ENCODE data around the gene IL17RE.
"Not testable (repeated sequence)": the region's sequence is repeated elsewhere in the genome, so short reads cannot be mapped to it uniquely, and the experiment has no call there.

DNA sequence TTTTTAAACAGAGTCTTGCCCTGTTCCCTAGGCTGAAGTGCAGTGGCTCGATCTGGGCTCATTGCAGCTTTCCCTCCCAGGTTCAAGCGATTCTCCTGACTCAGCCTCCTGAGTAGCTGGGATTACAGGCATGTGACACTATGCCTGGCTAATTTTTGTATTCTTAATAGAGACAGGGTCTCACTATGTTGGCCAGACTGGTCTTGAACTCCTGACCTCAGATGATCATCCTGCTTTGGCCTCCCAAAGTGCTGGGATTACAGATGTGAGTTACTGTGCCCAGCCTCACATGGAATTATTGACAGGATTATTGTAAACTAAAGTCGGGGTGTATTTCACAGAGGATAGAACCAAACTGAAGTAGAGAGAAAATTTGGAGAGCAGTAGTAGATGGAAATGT is 6.9 kb upstream of the IL17RE start:
- TF ChIP-seq, protein P1, sequence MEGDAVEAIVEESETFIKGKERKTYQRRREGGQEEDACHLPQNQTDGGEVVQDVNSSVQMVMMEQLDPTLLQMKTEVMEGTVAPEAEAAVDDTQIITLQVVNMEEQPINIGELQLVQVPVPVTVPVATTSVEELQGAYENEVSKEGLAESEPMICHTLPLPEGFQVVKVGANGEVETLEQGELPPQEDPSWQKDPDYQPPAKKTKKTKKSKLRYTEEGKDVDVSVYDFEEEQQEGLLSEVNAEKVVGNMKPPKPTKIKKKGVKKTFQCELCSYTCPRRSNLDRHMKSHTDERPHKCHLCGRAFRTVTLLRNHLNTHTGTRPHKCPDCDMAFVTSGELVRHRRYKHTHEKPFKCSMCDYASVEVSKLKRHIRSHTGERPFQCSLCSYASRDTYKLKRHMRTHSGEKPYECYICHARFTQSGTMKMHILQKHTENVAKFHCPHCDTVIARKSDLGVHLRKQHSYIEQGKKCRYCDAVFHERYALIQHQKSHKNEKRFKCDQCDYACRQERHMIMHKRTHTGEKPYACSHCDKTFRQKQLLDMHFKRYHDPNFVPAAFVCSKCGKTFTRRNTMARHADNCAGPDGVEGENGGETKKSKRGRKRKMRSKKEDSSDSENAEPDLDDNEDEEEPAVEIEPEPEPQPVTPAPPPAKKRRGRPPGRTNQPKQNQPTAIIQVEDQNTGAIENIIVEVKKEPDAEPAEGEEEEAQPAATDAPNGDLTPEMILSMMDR (IDR thresholded peaks at IDR 0.05 in 8 of 11, conservative IDR thresholded peaks at IDR 0.05 in 3 of 11) = not testable (repeated sequence)
- not testable (repeated sequence) for TF ChIP-seq POLR2AphosphoS5 (IDR thresholded peaks at IDR 0.05)
